GM19023 (cell line): ENCODE data around the gene STX16.

ENCODE experiments used
- ATAC-seq: cut with Tn5 transposase; IDR thresholded peaks from one replicate; pipeline ENCODE4 v1.9.1; 2021; ENCODE audit warnings: mild to moderate bottlenecking, moderate library complexity; ENCODE audit not compliant: unreplicated experiment

STX16 gene

GRCh38 chr20:58652606-58653294, 1.7 kb downstream of the STX16 start:
- ATAC-seq: peak; percentile 4

GRCh38 chr20:58654337-58654736, 3.3 kb downstream of the STX16 start:
- no peak for ATAC-seq

DNA sequence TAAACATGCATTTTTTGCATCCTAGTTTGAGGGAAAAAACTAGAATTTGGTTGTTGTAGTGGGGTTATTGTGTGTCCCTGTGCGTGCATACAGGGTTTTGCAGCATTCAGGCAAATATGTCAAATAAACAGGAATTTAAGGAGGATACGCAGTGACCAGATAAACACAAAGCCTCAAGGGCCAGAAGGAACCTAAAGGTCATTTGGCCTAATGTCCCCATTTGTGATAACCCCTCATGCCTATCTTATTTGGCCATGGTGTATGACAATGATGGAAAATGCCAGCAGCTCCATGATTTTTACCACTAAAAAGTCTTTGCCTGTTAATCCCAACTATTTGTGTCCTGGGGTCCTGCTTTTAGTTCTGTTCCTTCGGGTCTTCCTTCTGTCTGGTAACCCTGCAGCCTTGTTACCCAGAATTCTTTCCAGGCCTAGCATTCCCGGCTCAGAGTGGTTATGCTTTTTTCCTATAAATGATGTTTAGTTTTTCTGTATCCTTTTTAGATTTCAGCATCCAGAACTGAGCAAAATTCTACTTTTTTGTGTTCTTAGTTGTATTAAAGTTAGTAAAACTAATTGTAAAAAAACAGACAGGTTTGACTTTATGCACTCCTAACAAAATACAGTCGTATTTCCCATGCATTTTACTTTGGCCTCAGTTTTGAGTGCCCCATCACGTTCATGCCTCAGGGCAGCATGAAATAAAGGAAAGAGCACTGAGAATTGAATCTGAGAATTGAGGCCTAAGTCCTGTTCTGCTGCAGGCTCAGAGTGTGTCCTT, 4.4 kb downstream of the STX16 start:
- no peak for ATAC-seq

- ATAC-seq: no peak
Measured at GRCh38 chr20:58656831-58657230, 5.7 kb downstream of the STX16 start.

DNA sequence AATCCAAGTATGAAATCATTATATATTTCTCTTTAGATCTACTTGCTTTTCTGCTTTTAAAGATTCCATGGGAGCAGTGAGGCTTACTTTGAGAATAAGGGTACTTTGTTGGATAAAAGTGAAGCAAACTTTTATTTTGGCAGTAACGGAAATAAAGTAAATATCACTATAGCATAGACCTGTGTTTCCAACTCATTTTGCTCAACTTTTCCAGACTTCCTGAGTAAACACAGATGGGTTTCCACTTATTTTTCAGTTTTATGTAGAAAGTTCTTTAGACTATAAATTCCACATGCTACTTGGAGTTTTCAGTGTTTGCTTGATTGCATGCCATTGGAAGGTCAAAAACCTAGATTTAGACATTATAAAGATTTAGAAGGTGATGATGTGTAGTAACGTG, 6.2 kb downstream of the STX16 start:
- ATAC-seq: no peak

DNA sequence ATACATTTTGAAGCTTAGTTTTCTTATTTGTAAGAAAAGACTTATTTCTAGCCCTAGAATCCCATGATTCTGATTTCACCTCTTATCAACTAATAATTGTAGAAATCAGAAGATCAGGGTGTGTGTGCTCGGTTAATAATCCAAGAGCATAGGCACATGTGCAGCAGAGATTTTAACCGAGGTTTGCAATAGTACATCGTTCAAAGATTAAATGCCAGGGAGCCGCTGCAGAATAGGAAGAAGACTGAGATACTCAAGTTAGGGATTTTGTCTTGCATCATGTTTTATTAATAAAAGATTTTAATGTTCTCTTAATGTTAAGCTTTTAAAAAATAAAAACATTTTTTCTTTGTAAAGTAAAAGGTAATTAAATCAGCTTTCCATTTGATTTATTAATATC, 6.9 kb downstream of the STX16 start:
- ATAC-seq: no peak

GRCh38 chr20:58658760-58659159, 7.7 kb downstream of the STX16 start:
- ATAC-seq: no peak

GRCh38 chr20:58659841-58660240, 8.8 kb downstream of the STX16 start:
- no peak for ATAC-seq

DNA sequence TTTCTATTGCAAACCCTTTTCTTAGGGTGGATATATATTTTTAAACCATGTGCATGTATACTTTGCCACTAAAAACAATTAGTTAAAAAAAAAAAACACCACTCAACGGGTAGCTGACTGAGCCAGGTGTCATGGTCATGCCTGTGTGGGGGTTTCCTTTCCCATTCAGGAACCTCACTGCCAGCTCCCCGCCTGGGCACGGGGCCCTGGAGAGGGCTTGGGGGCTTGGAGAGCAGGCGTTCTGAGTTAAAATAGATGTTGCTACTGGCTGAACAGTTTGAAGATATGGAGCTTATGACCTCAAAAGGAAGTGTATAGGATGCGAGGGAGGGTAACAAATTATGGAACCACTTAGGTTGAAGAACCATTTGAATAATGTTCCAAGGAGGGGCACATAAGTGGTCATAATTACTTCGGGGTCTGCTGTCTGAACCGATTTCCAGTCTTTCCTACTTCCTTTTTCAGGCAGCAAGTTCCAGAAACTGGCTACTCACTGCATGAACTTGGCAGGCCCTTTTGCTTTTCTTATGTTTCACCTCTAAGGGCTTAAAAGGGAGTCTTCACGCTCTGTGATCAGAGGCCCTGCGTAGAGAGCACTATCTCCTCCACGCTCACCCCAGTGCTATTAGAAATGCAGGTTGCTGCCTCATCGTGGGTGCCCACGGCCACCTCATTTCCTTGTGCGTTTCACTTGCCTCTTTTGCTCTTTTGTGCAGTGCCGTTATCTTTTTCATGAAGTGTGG, 9.9 kb downstream of the STX16 start:
- ATAC-seq: no peak

DNA sequence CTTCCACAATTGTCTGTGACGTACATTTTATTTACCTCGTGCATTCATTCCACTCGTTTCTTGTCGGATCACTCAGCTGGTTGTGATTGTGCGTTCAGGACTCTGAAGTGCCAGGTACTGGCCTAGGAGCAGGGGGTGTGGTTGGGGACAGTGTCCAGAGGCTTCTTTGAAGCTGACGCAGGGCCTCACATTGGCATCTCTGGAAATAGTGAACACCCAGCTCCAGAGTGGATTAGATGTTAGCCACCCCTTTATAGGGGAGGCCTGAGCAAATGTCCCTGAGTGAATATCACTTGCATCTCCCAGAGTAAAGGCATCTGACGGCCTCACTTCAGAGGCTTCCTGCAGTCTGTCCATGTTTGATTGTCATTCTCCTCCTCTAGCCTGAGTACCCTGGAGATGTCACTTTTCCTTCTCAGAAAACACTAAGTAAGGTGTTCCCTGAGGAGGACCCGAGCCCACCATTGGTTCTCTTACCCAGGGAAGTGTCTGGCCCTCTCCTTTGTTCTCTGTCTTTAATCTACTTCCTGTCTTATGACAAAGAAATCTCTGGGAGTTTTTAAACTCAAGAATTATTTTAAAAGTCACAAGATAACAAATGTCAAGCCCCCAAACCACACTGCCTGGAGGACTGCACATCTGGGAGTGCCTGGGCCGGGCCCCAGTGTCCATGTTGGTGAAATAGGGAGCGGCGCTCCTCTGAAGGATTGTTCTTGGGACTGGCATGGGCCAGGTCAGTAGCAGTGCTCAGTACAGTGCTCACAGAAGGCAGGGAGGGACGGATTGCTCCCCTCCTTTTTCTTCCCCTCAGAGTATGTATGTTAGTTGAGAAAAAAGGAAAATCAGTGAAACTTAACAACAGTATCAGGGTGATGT, 10.8 kb downstream of the STX16 start:
- no peak for ATAC-seq

GRCh38 chr20:58664331-58664730, 13.2 kb downstream of the STX16 start:
- no peak for ATAC-seq

DNA sequence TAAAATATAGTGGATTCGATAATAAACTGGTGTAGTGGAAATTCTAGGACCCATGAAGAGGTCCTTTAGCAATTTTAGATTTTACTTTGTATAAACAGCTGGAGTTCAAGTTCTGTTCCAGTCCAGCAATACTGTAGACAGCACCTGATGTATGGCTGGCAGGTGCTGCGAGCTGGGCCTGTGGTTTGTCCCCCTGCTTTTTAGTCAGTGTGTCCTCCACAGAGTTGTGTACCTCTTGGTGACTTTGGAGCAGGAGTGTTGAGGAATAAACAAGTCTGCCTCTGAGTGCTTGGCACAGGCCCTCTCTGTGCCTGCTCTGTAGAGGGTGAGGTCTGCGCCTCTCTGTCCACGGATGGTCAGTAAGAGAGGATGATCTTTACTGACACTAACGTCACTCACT, 13.8 kb downstream of the STX16 start:
- ATAC-seq: no peak

DNA sequence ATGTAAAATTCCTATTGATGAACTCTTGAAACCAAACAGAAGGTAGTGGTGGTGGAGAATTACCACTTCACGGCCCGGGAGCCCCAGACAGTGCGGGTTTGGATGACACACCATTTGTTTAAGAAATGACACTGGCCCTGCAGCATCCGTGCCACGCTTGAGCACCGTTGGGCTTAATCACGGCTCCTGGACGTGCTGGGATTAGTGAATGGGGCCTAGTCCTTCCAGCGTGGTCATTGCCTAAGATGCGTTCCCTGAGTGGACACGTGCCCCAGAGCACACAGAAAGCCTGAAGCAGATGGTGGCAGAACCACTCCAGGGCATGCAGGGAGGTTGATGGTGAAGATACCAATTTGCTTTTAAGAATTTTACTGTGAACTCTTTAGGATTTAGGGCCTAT, 14.5 kb downstream of the STX16 start:
- no peak for ATAC-seq

GRCh38 chr20:58666702-58667101, 15.6 kb downstream of the STX16 start:
- no peak for ATAC-seq

GRCh38 chr20:58667975-58668374, 16.9 kb downstream of the STX16 start:
- ATAC-seq: no peak

- ATAC-seq: no peak
Measured at GRCh38 chr20:58668901-58669286, 17.8 kb downstream of the STX16 start.

DNA sequence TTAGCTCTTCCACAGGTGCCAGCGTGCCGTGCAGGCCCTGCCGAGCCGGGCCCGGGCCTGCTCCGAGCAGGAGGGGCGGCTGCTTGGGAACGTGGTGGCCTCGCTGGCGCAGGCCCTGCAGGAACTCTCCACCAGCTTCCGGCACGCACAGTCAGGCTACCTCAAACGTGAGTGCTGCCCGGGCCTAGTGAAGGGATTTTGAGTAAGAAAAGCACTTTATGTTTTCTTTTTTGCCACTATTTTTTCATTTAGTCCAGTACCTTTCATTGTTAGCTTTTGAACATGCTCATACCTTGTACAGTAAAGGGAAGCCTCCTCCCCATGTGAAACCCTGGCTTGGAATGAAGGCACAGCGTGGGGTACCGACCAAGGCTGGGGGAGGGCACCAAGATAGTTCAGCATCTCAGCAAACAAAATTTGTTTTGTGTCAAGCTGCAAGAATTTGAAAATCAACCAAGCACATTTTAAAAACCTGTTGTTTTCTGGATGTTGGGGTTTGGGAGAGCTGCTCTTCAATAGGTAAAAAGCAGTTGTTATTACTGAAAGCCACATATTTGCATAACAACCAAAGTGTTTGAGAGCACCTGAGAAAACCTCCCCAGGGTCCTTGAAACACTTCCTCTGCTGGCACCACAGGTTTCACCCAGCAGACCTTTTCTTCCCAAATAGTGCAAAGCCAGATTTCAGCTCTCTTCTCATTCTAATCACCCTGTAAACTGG, 18.4 kb downstream of the STX16 start:
- ATAC-seq: no peak

DNA sequence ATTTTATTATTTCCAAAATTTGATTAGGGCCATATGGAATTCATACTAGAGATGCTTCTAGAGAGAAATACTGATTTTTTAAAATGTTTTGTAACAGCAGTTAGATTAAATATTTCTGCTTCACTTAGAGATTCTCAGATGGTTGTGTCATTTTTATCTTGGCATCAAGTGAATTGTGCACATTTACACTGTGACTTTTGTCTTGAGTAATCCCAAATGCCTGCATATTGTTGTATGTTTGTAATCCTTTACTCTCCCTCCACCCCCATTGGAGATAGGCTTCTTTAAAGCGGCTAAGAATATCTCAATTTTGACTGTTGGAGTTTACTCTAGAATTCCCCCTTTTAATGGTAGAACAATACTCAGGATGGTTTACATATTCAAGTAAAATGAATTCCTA, 19.0 kb downstream of the STX16 start:
- ATAC-seq: no peak

DNA sequence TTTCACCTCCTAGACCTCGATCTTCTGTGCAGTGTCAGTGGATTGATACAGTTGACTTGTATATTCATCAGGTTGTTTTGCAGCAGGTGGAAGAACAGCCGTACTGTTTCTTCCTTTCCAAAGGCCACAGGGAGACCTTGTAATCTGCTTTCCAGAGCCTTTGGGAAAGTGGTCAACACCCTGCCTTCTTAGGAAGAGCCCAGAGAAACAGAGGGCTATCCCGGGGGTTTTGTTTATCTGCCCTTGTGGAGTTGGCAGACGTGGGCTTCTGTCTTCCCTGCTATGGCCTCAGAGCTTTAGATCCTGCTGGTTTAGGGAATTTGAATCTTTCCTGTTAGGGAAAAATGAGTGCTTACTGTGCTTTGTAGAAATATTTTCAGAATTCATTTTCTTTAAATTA, 19.6 kb downstream of the STX16 start:
- ATAC-seq: no peak

- ATAC-seq: no peak
Measured at GRCh38 chr20:58673119-58673518, 22.0 kb downstream of the STX16 start.
